Thyroid gland (tissue), 4 donors: ENCODE results near the gene CBLIF.

Experiments
- POLR2A ChIP-seq, 2 donors: fragments of 450-650 bp; IDR thresholded peaks; one replicate each; pipeline ENCODE4 v1.6.1; 2017; ENCODE audit warnings: antibody characterized with exemption in 2 of 2, mild to moderate bottlenecking in 2 of 2, moderate library complexity in 1 of 2
- TF ChIP-seq, protein P1 (sequence below), 6 experiments: fragments of 200-600 bp in 3 of 6; fragments of 450-650 bp in 3 of 6; sonication (generic) in 3 of 6; IDR thresholded peaks; one replicate each; pipeline ENCODE4 v1.5.1; 2016 to 2019; ENCODE audit warnings: antibody characterized with exemption in 6 of 6, mild to moderate bottlenecking in 2 of 6, inconsistent platforms in 1 of 6, moderate library complexity in 1 of 6

- TF ChIP-seq, protein P1, sequence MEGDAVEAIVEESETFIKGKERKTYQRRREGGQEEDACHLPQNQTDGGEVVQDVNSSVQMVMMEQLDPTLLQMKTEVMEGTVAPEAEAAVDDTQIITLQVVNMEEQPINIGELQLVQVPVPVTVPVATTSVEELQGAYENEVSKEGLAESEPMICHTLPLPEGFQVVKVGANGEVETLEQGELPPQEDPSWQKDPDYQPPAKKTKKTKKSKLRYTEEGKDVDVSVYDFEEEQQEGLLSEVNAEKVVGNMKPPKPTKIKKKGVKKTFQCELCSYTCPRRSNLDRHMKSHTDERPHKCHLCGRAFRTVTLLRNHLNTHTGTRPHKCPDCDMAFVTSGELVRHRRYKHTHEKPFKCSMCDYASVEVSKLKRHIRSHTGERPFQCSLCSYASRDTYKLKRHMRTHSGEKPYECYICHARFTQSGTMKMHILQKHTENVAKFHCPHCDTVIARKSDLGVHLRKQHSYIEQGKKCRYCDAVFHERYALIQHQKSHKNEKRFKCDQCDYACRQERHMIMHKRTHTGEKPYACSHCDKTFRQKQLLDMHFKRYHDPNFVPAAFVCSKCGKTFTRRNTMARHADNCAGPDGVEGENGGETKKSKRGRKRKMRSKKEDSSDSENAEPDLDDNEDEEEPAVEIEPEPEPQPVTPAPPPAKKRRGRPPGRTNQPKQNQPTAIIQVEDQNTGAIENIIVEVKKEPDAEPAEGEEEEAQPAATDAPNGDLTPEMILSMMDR (IDR thresholded peaks at IDR 0.05): no peak
- TF ChIP-seq POLR2A (IDR thresholded peaks at IDR 0.05): no peak
Measured at GRCh38 chr11:59794417-59794816, 50.9 kb downstream of the CBLIF start.
